ENCODE measurements around the gene ATAD3A. TPM values are rescaled to one million over a fixed set of nuclear protein-coding genes. Genes with fewer than 3 reads are reported as not detected.
A peak's percentile ranks its signal among the peaks of the same experiment; 100 is the strongest.

Gene ATAD3A
- total and polyA plus RNA-seq, 2 of the 4 experiments (the other 2 are of a cell fraction), result 27.2 to 34.0 TPM

DNA sequence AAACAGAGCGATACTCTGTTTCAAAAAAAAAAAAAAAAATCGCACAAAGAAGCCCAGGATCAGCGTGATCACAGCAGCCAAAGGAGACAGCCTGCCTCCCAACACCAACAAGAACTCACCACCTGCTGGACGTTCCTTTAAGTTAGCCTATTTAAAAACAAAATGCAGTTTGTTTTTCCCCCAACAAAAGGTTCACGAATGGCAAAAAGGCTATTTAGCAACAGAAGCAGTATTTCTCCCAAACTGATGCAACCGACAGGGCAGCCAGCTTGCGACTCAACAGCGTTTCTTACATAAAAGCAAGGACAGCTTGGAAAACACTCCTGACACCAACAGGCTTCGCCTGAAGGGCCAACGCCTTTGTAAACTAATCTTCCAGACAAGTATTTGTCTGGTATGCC, 55.9 kb downstream of the ATAD3A start:
- Histone ChIP-seq H3K27ac (ENCODE audit: insufficient read depth, low read length) (peak overlapping the region; percentile 9; the same call in 1 of the 2 replicates), H3K9me3 (ENCODE audit: control insufficient read depth, insufficient read depth, low read length) (no peaks in the 10 kb centered on the region), H4K91ac (ENCODE audit: insufficient read depth, low read depth, low read length) (no peak overlapping the region), H2BK120ac (ENCODE audit: low read depth, low read length) (no peak overlapping the region), H3K23ac (ENCODE audit: low read depth, low read length) (no peak overlapping the region), H3K4me2 (ENCODE audit: low read depth, low read length) (no peak overlapping the region), H3K36me3 (ENCODE audit: control insufficient read depth, insufficient read depth, low read length) (peaks cover 42% of the 10 kb centered on the region), H2AFZ (replicated peaks; ENCODE audit: low read length, poor library complexity) (no peak overlapping the region), H2BK15ac (ENCODE audit: low read depth, low read length) (no peak overlapping the region), H4K5ac (ENCODE audit: low read depth, low read length) (no peak overlapping the region), H3K4me1 (ENCODE audit: control insufficient read depth, insufficient read depth, low read length) (peaks cover 2% of the 10 kb centered on the region; the same call in 1 of the 2 replicates), H4K20me1 (ENCODE audit: insufficient read depth, low read length) (peaks cover 87% of the 10 kb centered on the region), H3K4ac (ENCODE audit: low read depth, low read length) (no peak overlapping the region), H3K4me3 (ENCODE audit: insufficient read depth, low read depth, low read length) (no peak overlapping the region), H2AK5ac (ENCODE audit: low read depth, low read length) (no peak overlapping the region), H3K27me3 (ENCODE audit: control insufficient read depth, insufficient read depth, low read length) (no peaks in the 10 kb centered on the region), H4K8ac (ENCODE audit: low read depth in 2 of 2, low read length in 2 of 2) (no peak overlapping the region), H3K56ac (ENCODE audit: extremely low read depth, insufficient read depth, low read length) (no peak overlapping the region), H2BK5ac (ENCODE audit: low read depth, low read length, poor library complexity, severe bottlenecking) (no peak overlapping the region), H2AK9ac (replicated peaks; ENCODE audit: low read depth, low read length, poor library complexity) (no peak overlapping the region), H3K9me1 (ENCODE audit: insufficient read depth, low read length) (peaks cover 19% of the 10 kb centered on the region), H2BK20ac (ENCODE audit: low read depth, low read length) (no peak overlapping the region), H3K79me1 (ENCODE audit: low read depth in 1 of 2, low read length in 2 of 2) (peaks cover 13 to 46% of the 10 kb centered on the region in 2 experiments), H3K9ac (ENCODE audit: low read depth, low read length) (no peak overlapping the region), H3K18ac (ENCODE audit: low read depth, low read length) (no peak overlapping the region), H3K14ac (replicated peaks; ENCODE audit: low read depth, low read length) (no peak overlapping the region)
- intact Hi-C loops (cut with micrococcal nuclease) (no loop called here), dilution Hi-C loops (cut with HindIII; ENCODE audit: low sequenced_read_pairs, unreplicated experiment) (no loop called here), in situ Hi-C loops (cut with MboI; ENCODE audit: low sequenced_read_pairs) (no loop called here)
- no TSS peak for BruUV-seq (replicated peaks)
- ChIA-PET CTCF (no interaction called here), POLR2A (ENCODE audit: unreplicated experiment) (no interaction called here)
- ATAC-seq (ENCODE audit: low read depth) (no peak), DNase-seq (no peak)
- TF ChIP-seq CHD1 (IDR thresholded peaks at IDR 0.05; ENCODE audit: low read depth, low read length) (no peak), RCOR1 (IDR thresholded peaks at IDR 0.05; ENCODE audit: insufficient replicate concordance, low read length) (no peak), SMC3 (IDR thresholded peaks at IDR 0.05; ENCODE audit: low read depth, low read length) (no peak), RAD21 (IDR thresholded peaks at IDR 0.05; ENCODE audit: low read length) (no peak), RFX5 (IDR thresholded peaks at IDR 0.05; ENCODE audit: low read depth, low read length) (no peak)
- WGBS, 2 experiments (ENCODE audit: extremely low coverage in 2 of 2, insufficient read length in 1 of 2), result 91% methylated on average over 4 of the region's 10 CpGs; no CpG with 5 or more reads in 1 of the 2 experiments

All from IMR-90 (cell line).